Myometrial cell (primary cell): Measurements from ENCODE around the gene CDC20. TPM values are rescaled to one million over a fixed set of nuclear protein-coding genes. Genes with fewer than 3 reads are reported as not detected.

Experiments
- total RNA-seq: library from RNA; depleted of rRNA; stranded (reverse); fragments of >200 nt; gene quantifications from 2 replicates; pipeline ENCODE4 v1.2.3, GENCODE V29; 2015

The CDC20 gene
- total RNA-seq = 157 TPM in 2 replicates

GRCh38 chr1:43358746-43359693, at the start of gene CDC20:
TSS of gene CDC20 (plus strand) at chr1:43358981. CDS start at chr1:43359216, 235 bp downstream.

GRCh38 chr1:43337588-43337987, 21.2 kb upstream of the CDC20 start, which contains the start of gene MPL:
TSS of gene MPL (plus strand) at chr1:43337818. CDS start at chr1:43337849, 31 bp downstream.

GRCh38 chr1:43367904-43368645, 9.3 kb downstream of the CDC20 start, which contains the start of gene ELOVL1:
TSS of gene ELOVL1 (minus strand) at chr1:43368011. CDS start at chr1:43365609, 2,402 bp downstream.

GRCh38 chr1:43389326-43390313, 30.8 kb downstream of the CDC20 start, which contains the start of the genes MED8 and SZT2:
TSS of gene MED8 (minus strand) at chr1:43389800. CDS start at chr1:43389764, 36 bp downstream.
TSS of gene SZT2 (plus strand) at chr1:43389899. CDS start at chr1:43389969, 70 bp downstream.

Other genes starting within 250 kb of the CDC20 start
- gene EBNA1BP2, start 186.7 kb upstream of the CDC20 start, total RNA-seq = 143 and 155 TPM in 2 replicates
- under 0.01 and 0.35 TPM in 2 replicates for gene CFAP57, start 186.7 kb upstream of the CDC20 start, total RNA-seq
- not detected in 2 replicates for gene TMEM125, start 89.0 kb upstream of the CDC20 start, total RNA-seq
- gene C1orf210, start 73.4 kb upstream of the CDC20 start, total RNA-seq = 0.35 TPM in 1 of 2 replicates, not detected in the other
- 4.6 and 9.9 TPM in 2 replicates for gene TIE1, start 58.0 kb upstream of the CDC20 start, total RNA-seq
- gene MPL, start 21.2 kb upstream of the CDC20 start, total RNA-seq = 0.53 TPM in 1 of 2 replicates, not detected in the other
- 86.8 and 121 TPM in 2 replicates for gene ELOVL1, start 9.0 kb downstream of the CDC20 start, total RNA-seq
- 95.5 and 95.7 TPM in 2 replicates for gene MED8, start 30.8 kb downstream of the CDC20 start, total RNA-seq
- gene SZT2, start 30.9 kb downstream of the CDC20 start, total RNA-seq = 10.8 and 17.9 TPM in 2 replicates
- gene HYI, start 95.0 kb downstream of the CDC20 start, total RNA-seq = 40.4 and 64.3 TPM in 2 replicates
- gene PTPRF, start 171.9 kb downstream of the CDC20 start, total RNA-seq = 20.2 and 32.4 TPM in 2 replicates